ENCODE measurements around the gene AIFM2. TPM values are rescaled to one million over a fixed set of nuclear protein-coding genes. Genes with fewer than 3 reads are reported as not detected.
A peak's percentile ranks its signal among the peaks of the same experiment; 100 is the strongest.

The AIFM2 gene
- total and polyA plus RNA-seq, 2 of the 13 experiments (the other 11 are each of a cell fraction or from before 2014, with no cell fraction given) = 20.3 to 29.5 TPM

DNA sequence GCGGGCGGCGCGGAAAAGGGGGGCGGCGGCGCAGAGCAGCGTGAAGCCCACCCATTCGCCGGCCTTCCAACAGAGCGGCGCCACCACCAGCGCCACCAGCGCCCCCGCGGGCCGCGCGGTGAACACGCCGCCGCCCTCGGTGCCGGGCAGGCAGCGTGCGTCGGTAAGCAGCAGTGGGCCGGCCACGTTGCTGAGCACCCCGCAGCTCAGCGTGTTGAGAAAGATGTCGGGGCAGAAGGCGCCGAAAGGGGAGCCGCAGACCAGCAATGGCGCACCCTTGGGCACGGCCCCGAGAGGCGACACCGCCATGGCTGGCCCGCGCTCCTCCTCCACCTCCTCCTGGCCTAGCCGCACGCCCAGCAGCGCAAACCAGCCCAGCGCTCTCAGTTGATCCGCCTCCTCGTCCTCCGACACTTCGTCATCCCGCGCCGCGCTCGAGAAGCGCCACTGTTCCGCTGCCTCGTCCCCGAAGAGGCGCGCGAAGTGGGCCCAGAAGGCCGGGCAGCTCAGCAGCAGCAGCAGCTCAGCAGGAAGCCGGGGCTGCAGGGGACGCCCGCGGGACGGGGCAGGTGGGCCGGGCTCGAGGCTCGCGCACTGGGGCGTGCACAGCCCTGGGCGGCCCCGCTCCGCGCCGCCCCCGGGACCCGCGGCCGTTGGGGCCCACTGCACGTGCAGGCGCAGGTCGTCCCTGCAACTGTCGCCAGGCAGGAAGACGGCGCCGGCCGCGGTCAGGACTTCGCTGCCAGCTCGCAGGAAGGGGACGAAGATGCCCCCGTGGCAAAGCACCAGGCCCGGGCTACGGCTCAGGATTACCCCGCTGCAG lies 13.3 kb upstream of the AIFM2 start (continued):
- TF ChIP-seq, protein P1, sequence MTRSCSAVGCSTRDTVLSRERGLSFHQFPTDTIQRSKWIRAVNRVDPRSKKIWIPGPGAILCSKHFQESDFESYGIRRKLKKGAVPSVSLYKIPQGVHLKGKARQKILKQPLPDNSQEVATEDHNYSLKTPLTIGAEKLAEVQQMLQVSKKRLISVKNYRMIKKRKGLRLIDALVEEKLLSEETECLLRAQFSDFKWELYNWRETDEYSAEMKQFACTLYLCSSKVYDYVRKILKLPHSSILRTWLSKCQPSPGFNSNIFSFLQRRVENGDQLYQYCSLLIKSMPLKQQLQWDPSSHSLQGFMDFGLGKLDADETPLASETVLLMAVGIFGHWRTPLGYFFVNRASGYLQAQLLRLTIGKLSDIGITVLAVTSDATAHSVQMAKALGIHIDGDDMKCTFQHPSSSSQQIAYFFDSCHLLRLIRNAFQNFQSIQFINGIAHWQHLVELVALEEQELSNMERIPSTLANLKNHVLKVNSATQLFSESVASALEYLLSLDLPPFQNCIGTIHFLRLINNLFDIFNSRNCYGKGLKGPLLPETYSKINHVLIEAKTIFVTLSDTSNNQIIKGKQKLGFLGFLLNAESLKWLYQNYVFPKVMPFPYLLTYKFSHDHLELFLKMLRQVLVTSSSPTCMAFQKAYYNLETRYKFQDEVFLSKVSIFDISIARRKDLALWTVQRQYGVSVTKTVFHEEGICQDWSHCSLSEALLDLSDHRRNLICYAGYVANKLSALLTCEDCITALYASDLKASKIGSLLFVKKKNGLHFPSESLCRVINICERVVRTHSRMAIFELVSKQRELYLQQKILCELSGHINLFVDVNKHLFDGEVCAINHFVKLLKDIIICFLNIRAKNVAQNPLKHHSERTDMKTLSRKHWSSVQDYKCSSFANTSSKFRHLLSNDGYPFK (CRISPR knock-in tag; IDR thresholded peaks at IDR 0.05; ENCODE audit: borderline replicate concordance) = no peak
- peak; percentile 89; the same call in 1 of the 2 replicates for TF ChIP-seq ZNF709 (CRISPR knock-in tag; IDR thresholded peaks at IDR 0.05)
- no peak for TF ChIP-seq ZNF737 (CRISPR knock-in tag; IDR thresholded peaks at IDR 0.05; ENCODE audit: borderline replicate concordance)
- no peak for TF ChIP-seq POLR2G (IDR thresholded peaks at IDR 0.05; ENCODE audit: low read depth, low read length)
- TF ChIP-seq, protein P2, sequence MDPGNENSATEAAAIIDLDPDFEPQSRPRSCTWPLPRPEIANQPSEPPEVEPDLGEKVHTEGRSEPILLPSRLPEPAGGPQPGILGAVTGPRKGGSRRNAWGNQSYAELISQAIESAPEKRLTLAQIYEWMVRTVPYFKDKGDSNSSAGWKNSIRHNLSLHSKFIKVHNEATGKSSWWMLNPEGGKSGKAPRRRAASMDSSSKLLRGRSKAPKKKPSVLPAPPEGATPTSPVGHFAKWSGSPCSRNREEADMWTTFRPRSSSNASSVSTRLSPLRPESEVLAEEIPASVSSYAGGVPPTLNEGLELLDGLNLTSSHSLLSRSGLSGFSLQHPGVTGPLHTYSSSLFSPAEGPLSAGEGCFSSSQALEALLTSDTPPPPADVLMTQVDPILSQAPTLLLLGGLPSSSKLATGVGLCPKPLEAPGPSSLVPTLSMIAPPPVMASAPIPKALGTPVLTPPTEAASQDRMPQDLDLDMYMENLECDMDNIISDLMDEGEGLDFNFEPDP (CRISPR knock-in tag; conservative IDR thresholded peaks at IDR 0.05) = no peak; the same call in 1 of the 2 replicates
- TF ChIP-seq ZNF468 (CRISPR knock-in tag; IDR thresholded peaks at IDR 0.05) = peak; percentile 92; the same call in 1 of the 2 replicates
- TF ChIP-seq, protein P3, sequence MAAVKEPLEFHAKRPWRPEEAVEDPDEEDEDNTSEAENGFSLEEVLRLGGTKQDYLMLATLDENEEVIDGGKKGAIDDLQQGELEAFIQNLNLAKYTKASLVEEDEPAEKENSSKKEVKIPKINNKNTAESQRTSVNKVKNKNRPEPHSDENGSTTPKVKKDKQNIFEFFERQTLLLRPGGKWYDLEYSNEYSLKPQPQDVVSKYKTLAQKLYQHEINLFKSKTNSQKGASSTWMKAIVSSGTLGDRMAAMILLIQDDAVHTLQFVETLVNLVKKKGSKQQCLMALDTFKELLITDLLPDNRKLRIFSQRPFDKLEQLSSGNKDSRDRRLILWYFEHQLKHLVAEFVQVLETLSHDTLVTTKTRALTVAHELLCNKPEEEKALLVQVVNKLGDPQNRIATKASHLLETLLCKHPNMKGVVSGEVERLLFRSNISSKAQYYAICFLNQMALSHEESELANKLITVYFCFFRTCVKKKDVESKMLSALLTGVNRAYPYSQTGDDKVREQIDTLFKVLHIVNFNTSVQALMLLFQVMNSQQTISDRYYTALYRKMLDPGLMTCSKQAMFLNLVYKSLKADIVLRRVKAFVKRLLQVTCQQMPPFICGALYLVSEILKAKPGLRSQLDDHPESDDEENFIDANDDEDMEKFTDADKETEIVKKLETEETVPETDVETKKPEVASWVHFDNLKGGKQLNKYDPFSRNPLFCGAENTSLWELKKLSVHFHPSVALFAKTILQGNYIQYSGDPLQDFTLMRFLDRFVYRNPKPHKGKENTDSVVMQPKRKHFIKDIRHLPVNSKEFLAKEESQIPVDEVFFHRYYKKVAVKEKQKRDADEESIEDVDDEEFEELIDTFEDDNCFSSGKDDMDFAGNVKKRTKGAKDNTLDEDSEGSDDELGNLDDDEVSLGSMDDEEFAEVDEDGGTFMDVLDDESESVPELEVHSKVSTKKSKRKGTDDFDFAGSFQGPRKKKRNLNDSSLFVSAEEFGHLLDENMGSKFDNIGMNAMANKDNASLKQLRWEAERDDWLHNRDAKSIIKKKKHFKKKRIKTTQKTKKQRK (IDR thresholded peaks at IDR 0.05; ENCODE audit: low read length) = no peak
- TF ChIP-seq, protein P4, sequence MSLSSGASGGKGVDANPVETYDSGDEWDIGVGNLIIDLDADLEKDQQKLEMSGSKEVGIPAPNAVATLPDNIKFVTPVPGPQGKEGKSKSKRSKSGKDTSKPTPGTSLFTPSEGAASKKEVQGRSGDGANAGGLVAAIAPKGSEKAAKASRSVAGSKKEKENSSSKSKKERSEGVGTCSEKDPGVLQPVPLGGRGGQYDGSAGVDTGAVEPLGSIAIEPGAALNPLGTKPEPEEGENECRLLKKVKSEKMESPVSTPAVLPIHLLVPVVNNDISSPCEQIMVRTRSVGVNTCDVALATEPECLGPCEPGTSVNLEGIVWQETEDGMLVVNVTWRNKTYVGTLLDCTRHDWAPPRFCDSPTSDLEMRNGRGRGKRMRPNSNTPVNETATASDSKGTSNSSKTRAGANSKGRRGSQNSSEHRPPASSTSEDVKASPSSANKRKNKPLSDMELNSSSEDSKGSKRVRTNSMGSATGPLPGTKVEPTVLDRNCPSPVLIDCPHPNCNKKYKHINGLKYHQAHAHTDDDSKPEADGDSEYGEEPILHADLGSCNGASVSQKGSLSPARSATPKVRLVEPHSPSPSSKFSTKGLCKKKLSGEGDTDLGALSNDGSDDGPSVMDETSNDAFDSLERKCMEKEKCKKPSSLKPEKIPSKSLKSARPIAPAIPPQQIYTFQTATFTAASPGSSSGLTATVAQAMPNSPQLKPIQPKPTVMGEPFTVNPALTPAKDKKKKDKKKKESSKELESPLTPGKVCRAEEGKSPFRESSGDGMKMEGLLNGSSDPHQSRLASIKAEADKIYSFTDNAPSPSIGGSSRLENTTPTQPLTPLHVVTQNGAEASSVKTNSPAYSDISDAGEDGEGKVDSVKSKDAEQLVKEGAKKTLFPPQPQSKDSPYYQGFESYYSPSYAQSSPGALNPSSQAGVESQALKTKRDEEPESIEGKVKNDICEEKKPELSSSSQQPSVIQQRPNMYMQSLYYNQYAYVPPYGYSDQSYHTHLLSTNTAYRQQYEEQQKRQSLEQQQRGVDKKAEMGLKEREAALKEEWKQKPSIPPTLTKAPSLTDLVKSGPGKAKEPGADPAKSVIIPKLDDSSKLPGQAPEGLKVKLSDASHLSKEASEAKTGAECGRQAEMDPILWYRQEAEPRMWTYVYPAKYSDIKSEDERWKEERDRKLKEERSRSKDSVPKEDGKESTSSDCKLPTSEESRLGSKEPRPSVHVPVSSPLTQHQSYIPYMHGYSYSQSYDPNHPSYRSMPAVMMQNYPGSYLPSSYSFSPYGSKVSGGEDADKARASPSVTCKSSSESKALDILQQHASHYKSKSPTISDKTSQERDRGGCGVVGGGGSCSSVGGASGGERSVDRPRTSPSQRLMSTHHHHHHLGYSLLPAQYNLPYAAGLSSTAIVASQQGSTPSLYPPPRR (CRISPR knock-in tag; IDR thresholded peaks at IDR 0.05; ENCODE audit: borderline replicate concordance) = no peak
- peak in 1 of 2 experiments; percentile 69; a peak in 2 of 4 replicates for TF ChIP-seq KLF16 (CRISPR knock-in tag; IDR thresholded peaks at IDR 0.05)

Data from HepG2 (cell line).